SK-N-SH treated with all-trans-retinoic acid at 6 μM for 48 hours (cell line): ENCODE data around the gene PDGFC.

ENCODE experiments used
- PATZ1 ChIP-seq: fragments of 250-450 bp; sonication (Bioruptor Pico); IDR thresholded peaks from 2 replicates; pipeline ENCODE4 v1.8.0; 2020; ENCODE audit warnings: mild to moderate bottlenecking, moderate library complexity, borderline replicate concordance
- RARB ChIP-seq: fragments of 250-450 bp; sonication (Bioruptor Pico); IDR thresholded peaks from 2 replicates; pipeline ENCODE4 v1.8.0; 2021; ENCODE audit warnings: mild to moderate bottlenecking, moderate library complexity
- TCF4 ChIP-seq: fragments of 250-450 bp; sonication (Bioruptor Pico); IDR thresholded peaks from 2 replicates; pipeline ENCODE4 v1.8.0; 2021; ENCODE audit warnings: mild to moderate bottlenecking, moderate library complexity, borderline replicate concordance
- ZFP3 ChIP-seq: fragments of 250-450 bp; sonication (Bioruptor Pico); IDR thresholded peaks from 2 replicates; pipeline ENCODE4 v1.5.0; 2020; ENCODE audit warnings: mild to moderate bottlenecking, moderate library complexity
- ZNF565 ChIP-seq: fragments of 450-650 bp; formaldehyde crosslinking; conservative IDR thresholded peaks from 2 replicates; pipeline ENCODE4 v1.5.0; 2020; ENCODE audit warnings: low read depth, mild to moderate bottlenecking, moderate library complexity
- ZNF70 ChIP-seq: fragments of 450-650 bp; formaldehyde crosslinking; IDR thresholded peaks from 2 replicates; pipeline ENCODE4 v1.5.0; 2020; ENCODE audit warnings: mild to moderate bottlenecking, moderate library complexity
- TF ChIP-seq, protein P1 (sequence below): fragments of 250-450 bp; sonication (Bioruptor Pico); IDR thresholded peaks from 2 replicates; pipeline ENCODE4 v1.5.1; 2021; ENCODE audit warnings: mild to moderate bottlenecking, moderate library complexity

DNA sequence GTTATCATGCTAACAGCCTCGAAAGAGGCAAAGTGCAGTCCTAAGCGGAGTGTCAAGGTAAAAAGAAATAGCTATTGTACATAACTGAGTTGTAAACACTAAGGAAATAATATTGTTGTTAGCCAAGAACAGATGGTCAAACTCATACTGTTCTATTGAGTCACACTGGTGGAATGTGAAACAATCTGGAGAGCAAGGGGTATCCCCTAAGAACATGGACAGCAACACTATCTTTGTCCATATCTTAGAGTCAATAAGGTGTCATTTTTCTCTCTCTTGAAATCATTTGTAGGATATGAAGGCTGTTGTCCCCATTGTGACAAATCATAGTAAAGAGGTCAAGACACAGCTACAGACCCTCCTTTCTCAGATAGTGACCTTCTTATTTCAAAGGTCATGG, 4.5 kb upstream of the PDGFC start:
- TF ChIP-seq, protein P1, sequence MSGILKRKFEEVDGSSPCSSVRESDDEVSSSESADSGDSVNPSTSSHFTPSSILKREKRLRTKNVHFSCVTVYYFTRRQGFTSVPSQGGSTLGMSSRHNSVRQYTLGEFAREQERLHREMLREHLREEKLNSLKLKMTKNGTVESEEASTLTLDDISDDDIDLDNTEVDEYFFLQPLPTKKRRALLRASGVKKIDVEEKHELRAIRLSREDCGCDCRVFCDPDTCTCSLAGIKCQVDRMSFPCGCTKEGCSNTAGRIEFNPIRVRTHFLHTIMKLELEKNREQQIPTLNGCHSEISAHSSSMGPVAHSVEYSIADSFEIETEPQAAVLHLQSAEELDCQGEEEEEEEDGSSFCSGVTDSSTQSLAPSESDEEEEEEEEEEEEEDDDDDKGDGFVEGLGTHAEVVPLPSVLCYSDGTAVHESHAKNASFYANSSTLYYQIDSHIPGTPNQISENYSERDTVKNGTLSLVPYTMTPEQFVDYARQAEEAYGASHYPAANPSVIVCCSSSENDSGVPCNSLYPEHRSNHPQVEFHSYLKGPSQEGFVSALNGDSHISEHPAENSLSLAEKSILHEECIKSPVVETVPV (CRISPR knock-in tag): no peak
- no peak for TF ChIP-seq RARB
- TF ChIP-seq TCF4 (CRISPR knock-in tag): no peak
- TF ChIP-seq PATZ1 (CRISPR knock-in tag): no peak
- TF ChIP-seq ZNF70 (CRISPR knock-in tag): no peak
- TF ChIP-seq ZNF565 (CRISPR knock-in tag): no peak
- no peak for TF ChIP-seq ZFP3 (CRISPR knock-in tag)
